Neural cell (in vitro differentiated cells): ENCODE measurements around the gene PLCB4.

ENCODE experiments used
- CTCF ChIP-seq: fragments of 450-650 bp; IDR thresholded peaks from 2 replicates; pipeline ENCODE4 v1.5.1; 2014; ENCODE audit warnings: antibody characterized with exemption, mild to moderate bottlenecking, moderate library complexity; ENCODE audit not compliant: poor library complexity, severe bottlenecking
- EP300 ChIP-seq: fragments of 450-650 bp; conservative IDR thresholded peaks from 2 replicates; pipeline ENCODE4 v1.6.1; 2014; ENCODE audit warnings: antibody characterized with exemption, mild to moderate bottlenecking, moderate library complexity; ENCODE audit not compliant: poor library complexity, severe bottlenecking
- EZH2 ChIP-seq: fragments of 200-600, 300-800 bp; shearing (Covaris generic), sonication (generic); IDR thresholded peaks from 2 replicates; pipeline ENCODE4 v1.6.1; 2014; ENCODE audit warnings: antibody characterized with exemption, low read length, borderline replicate concordance, mild to moderate bottlenecking; ENCODE audit not compliant: insufficient read depth, poor library complexity, severe bottlenecking
- POLR2AphosphoS5 ChIP-seq: IDR thresholded peaks from 2 replicates; pipeline ENCODE4 v1.6.1; 2012
- RAD21 ChIP-seq: fragments of 450-650 bp; conservative IDR thresholded peaks from 2 replicates; pipeline ENCODE4 v1.6.1; 2014; ENCODE audit warnings: antibody characterized with exemption, mild to moderate bottlenecking, moderate library complexity
- SMC3 ChIP-seq: fragments of 450-650 bp; conservative IDR thresholded peaks from 2 replicates; pipeline ENCODE4 v1.6.1; 2014; ENCODE audit warnings: antibody characterized with exemption, mild to moderate bottlenecking, moderate library complexity; ENCODE audit not compliant: poor library complexity
- TAF1 ChIP-seq: IDR thresholded peaks from 2 replicates; pipeline ENCODE4 v1.6.1; 2012; ENCODE audit warnings: low read depth
- TF ChIP-seq, protein P1 (sequence below): IDR thresholded peaks from 2 replicates; pipeline ENCODE4 v1.6.1; 2012; ENCODE audit warnings: borderline replicate concordance

DNA sequence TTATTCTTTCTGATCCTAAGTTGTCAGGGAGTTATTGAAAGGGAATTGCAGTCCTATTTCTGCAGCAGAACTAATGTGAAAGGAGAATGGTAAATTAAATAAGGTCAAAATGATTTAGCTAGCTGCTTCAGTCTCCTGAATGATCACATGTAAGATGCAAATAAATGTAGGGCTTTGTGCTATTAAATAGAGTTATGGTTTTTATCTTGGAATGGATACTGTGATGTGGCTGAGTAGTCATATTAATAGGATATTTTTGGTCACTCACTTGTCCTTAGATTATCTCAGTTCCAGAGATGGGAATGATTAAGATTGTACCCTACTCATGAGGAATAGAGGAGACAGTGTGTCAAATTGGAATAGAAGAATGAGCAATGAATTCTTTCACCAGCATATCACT is 129.6 kb downstream of the PLCB4 start:
- TF ChIP-seq CTCF (no peak), POLR2AphosphoS5 (no peak), TAF1 (no peak), RAD21 (no peak), EP300 (no peak), SMC3 (no peak), EZH2 (no peak)
- TF ChIP-seq, protein P1, sequence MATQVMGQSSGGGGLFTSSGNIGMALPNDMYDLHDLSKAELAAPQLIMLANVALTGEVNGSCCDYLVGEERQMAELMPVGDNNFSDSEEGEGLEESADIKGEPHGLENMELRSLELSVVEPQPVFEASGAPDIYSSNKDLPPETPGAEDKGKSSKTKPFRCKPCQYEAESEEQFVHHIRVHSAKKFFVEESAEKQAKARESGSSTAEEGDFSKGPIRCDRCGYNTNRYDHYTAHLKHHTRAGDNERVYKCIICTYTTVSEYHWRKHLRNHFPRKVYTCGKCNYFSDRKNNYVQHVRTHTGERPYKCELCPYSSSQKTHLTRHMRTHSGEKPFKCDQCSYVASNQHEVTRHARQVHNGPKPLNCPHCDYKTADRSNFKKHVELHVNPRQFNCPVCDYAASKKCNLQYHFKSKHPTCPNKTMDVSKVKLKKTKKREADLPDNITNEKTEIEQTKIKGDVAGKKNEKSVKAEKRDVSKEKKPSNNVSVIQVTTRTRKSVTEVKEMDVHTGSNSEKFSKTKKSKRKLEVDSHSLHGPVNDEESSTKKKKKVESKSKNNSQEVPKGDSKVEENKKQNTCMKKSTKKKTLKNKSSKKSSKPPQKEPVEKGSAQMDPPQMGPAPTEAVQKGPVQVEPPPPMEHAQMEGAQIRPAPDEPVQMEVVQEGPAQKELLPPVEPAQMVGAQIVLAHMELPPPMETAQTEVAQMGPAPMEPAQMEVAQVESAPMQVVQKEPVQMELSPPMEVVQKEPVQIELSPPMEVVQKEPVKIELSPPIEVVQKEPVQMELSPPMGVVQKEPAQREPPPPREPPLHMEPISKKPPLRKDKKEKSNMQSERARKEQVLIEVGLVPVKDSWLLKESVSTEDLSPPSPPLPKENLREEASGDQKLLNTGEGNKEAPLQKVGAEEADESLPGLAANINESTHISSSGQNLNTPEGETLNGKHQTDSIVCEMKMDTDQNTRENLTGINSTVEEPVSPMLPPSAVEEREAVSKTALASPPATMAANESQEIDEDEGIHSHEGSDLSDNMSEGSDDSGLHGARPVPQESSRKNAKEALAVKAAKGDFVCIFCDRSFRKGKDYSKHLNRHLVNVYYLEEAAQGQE: no peak
